GM19351 (cell line): ENCODE results near the gene CCDC157.
"Not testable (repeated sequence)": the region's sequence is repeated elsewhere in the genome, so short reads cannot be mapped to it uniquely, and the experiment has no call there.

ENCODE experiments used
- ATAC-seq: cut with Tn5 transposase; IDR thresholded peaks from one replicate; pipeline ENCODE4 v1.9.1; 2021; ENCODE audit warnings: mild to moderate bottlenecking, moderate library complexity; ENCODE audit not compliant: unreplicated experiment

The CCDC157 gene

GRCh38 chr22:30386960-30387827 is 30.4 kb downstream of the CCDC157 start, which contains the start of gene RNF215:
Gene RNF215 (minus strand): TSS chr22:30387411. CDS start chr22:30387313, 98 bp downstream.
- ATAC-seq: peak; percentile 64

- no peak for ATAC-seq
Observed at GRCh38 chr22:30390974-30391691, 34.3 kb downstream of the CCDC157 start.

GRCh38 chr22:30392661-30393321 is 36.0 kb downstream of the CCDC157 start:
- no peak for ATAC-seq

- no peak for ATAC-seq
Observed at GRCh38 chr22:30393322-30393680, 36.5 kb downstream of the CCDC157 start.

GRCh38 chr22:30393885-30394284 is 37.1 kb downstream of the CCDC157 start:
- ATAC-seq: no peak

GRCh38 chr22:30396871-30397655 is 40.3 kb downstream of the CCDC157 start, which contains the start of gene SEC14L2:
Gene SEC14L2 (plus strand): TSS chr22:30397018. CDS start chr22:30397117, 99 bp downstream.
- no peak for ATAC-seq

GRCh38 chr22:30397656-30398635 is 41.1 kb downstream of the CCDC157 start:
- ATAC-seq: no peak

GRCh38 chr22:30398685-30399680 is 42.2 kb downstream of the CCDC157 start:
- ATAC-seq: no peak

GRCh38 chr22:30399718-30400117 is 42.9 kb downstream of the CCDC157 start:
- ATAC-seq: no peak

- ATAC-seq: no peak
Observed at GRCh38 chr22:30400159-30400558, 43.4 kb downstream of the CCDC157 start.

GRCh38 chr22:30401024-30401423 is 44.2 kb downstream of the CCDC157 start:
- ATAC-seq: not testable (repeated sequence)

GRCh38 chr22:30402028-30402765 is 45.4 kb downstream of the CCDC157 start:
- no peak for ATAC-seq

- not testable (repeated sequence) for ATAC-seq
Observed at GRCh38 chr22:30402766-30403104, 45.9 kb downstream of the CCDC157 start.

- ATAC-seq: no peak
Observed at GRCh38 chr22:30404307-30404706, 47.5 kb downstream of the CCDC157 start.

GRCh38 chr22:30405731-30406130 is 48.9 kb downstream of the CCDC157 start:
- ATAC-seq: no peak

- ATAC-seq: no peak
Observed at GRCh38 chr22:30406400-30406799, 49.6 kb downstream of the CCDC157 start.

- no peak for ATAC-seq
Observed at GRCh38 chr22:30408388-30409102, 51.7 kb downstream of the CCDC157 start.
